HUDEP-2 (cell line): ENCODE data around the gene CGN.

Experiments
- DNase-seq, 76 experiments: peaks; one replicate each; lab custom pipeline; 2025; ENCODE audit not compliant: unreplicated experiment in 76 of 76; lab: John Stamatoyannopoulos, UW

Gene CGN

GRCh38 chr1:151584780-151585179 lies 73.6 kb downstream of the CGN start:
- peak in 1 of 76 experiments; percentile 15 for DNase-seq

- DNase-seq, result no peak
These were observed 74.4 kb downstream of the CGN start for GRCh38 chr1:151585622-151586021.
